Left ventricle myocardium inferior (tissue), 1 donor: Measurements from ENCODE around the gene RAB42. TPM values are rescaled to one million over a fixed set of nuclear protein-coding genes. Genes with fewer than 3 reads are reported as not detected.

Source experiments
- DNase-seq: peaks from one replicate; pipeline ENCODE4 v3.0.0-alpha.2; 2020
- H3K27ac ChIP-seq: fragments of 200-600 bp; replicated peaks from 2 replicates; pipeline ENCODE4 v1.8.0; 2021
- H3K27me3 ChIP-seq: fragments of 200-600 bp; 2 replicates; pipeline ENCODE4 v1.8.0; 2021; ENCODE audit warnings: low read depth
- H3K36me3 ChIP-seq: fragments of 200-600 bp; 2 replicates; pipeline ENCODE4 v1.8.0; 2021
- H3K4me1 ChIP-seq: fragments of 200-600 bp; 2 replicates; pipeline ENCODE4 v1.8.0; 2021
- H3K4me3 ChIP-seq: fragments of 200-600 bp; 2 replicates; pipeline ENCODE4 v1.8.0; 2021; ENCODE audit warnings: mild to moderate bottlenecking, moderate library complexity
- H3K9me3 ChIP-seq: fragments of 200-600 bp; replicated peaks from 2 replicates; pipeline ENCODE4 v1.8.0; 2021
- CTCF ChIP-seq: fragments of 200-600 bp; IDR thresholded peaks from 2 replicates; pipeline ENCODE4 v1.8.0; 2021; ENCODE audit warnings: antibody characterized with exemption, mild to moderate bottlenecking, borderline replicate concordance
- intact Hi-C: fragments of 100-400 bp; cut with micrococcal nuclease; formaldehyde crosslinking; loops from one replicate; pipeline ENCODE4 v1.11.0; 2022
- total RNA-seq: library from RNA; stranded (reverse); fragmentation: NEBNext Ultra II Directional; extraction: Animal tissue kit (Norgen Biotek cat#: 25700); gene quantifications from one replicate; pipeline ENCODE4 v1.2.1, GENCODE V29; 2021
- donor health status: DM: no; HTN: yes; CAD: no; lungs with severe emphysema.

RAB42 gene
- total RNA-seq, 1 donor from 2014 or later = 1.2 TPM

GRCh38 chr1:28604962-28605361 is 12.9 kb downstream of the RAB42 start:
- no peak for TF ChIP-seq CTCF
- Histone ChIP-seq H3K27me3 (no peaks in the 10 kb centered on the region), H3K4me1 (peaks cover 9% of the 10 kb centered on the region), H3K9me3 (no peaks in the 10 kb centered on the region), H3K27ac (no peak overlapping the region), H3K36me3 (peaks cover 75% of the 10 kb centered on the region), H3K4me3 (no peak overlapping the region)
- intact Hi-C loops = loop anchor here (10.0 kb wide), 1 partner anchor 250 kb away; no protein-coding TSS in a partner anchor
- DNase-seq = no peak

- H3K4me1 ChIP-seq = peaks cover 5% of the 10 kb centered on the region
- no peaks in the 10 kb centered on the region for H3K27me3 ChIP-seq
- no peak overlapping the region for H3K27ac ChIP-seq
- peaks cover 88% of the 10 kb centered on the region for H3K36me3 ChIP-seq
- TF ChIP-seq CTCF = no peak
- no peak for DNase-seq
- intact Hi-C loops = loop anchor here (10.0 kb wide), 1 partner anchor 252 kb away; no protein-coding TSS in a partner anchor
- H3K9me3 ChIP-seq = no peaks in the 10 kb centered on the region
- H3K4me3 ChIP-seq = no peak overlapping the region
Measured at GRCh38 chr1:28606771-28607170, 14.7 kb downstream of the RAB42 start.

GRCh38 chr1:28613175-28613574 is 21.1 kb downstream of the RAB42 start:
- TF ChIP-seq CTCF = no peak
- no peak overlapping the region for H3K4me3 ChIP-seq
- DNase-seq = no peak
- H3K27me3 ChIP-seq = no peaks in the 10 kb centered on the region
- intact Hi-C loops = no loop called here
- no peak overlapping the region for H3K27ac ChIP-seq
- peaks cover 100% of the 10 kb centered on the region for H3K36me3 ChIP-seq
- no peaks in the 10 kb centered on the region for H3K9me3 ChIP-seq
- H3K4me1 ChIP-seq = no peaks in the 10 kb centered on the region

- H3K9me3 ChIP-seq = no peaks in the 10 kb centered on the region
- H3K4me3 ChIP-seq = no peak overlapping the region
- intact Hi-C loops = no loop called here
- DNase-seq = no peak
- H3K36me3 ChIP-seq = no peaks in the 10 kb centered on the region
- no peak overlapping the region for H3K27ac ChIP-seq
- H3K4me1 ChIP-seq = no peaks in the 10 kb centered on the region
- TF ChIP-seq CTCF = no peak
- H3K27me3 ChIP-seq = no peaks in the 10 kb centered on the region
Measured at GRCh38 chr1:28631713-28632112, 39.6 kb downstream of the RAB42 start.

GRCh38 chr1:28632560-28632959 is 40.5 kb downstream of the RAB42 start:
- no peak overlapping the region for H3K4me3 ChIP-seq
- TF ChIP-seq CTCF = no peak
- no peaks in the 10 kb centered on the region for H3K4me1 ChIP-seq
- intact Hi-C loops = no loop called here
- no peaks in the 10 kb centered on the region for H3K9me3 ChIP-seq
- H3K27ac ChIP-seq = no peak overlapping the region
- no peak for DNase-seq
- H3K27me3 ChIP-seq = no peaks in the 10 kb centered on the region
- no peaks in the 10 kb centered on the region for H3K36me3 ChIP-seq

GRCh38 chr1:28640766-28641165 is 48.7 kb downstream of the RAB42 start:
- H3K27me3 ChIP-seq = no peaks in the 10 kb centered on the region
- no peak for DNase-seq
- no peak overlapping the region for H3K27ac ChIP-seq
- H3K9me3 ChIP-seq = no peaks in the 10 kb centered on the region
- H3K36me3 ChIP-seq = no peaks in the 10 kb centered on the region
- intact Hi-C loops = no loop called here
- no peak for TF ChIP-seq CTCF
- H3K4me1 ChIP-seq = peaks cover 53% of the 10 kb centered on the region
- H3K4me3 ChIP-seq = no peak overlapping the region
